NCI-H345 (cell line): ENCODE results near the gene NUDT3.
"Not testable (repeated sequence)": the region's sequence is repeated elsewhere in the genome, so short reads cannot be mapped to it uniquely, and the experiment has no call there.

Source experiments
- DNase-seq: peaks from one replicate; lab custom pipeline; 2025; lab: John Stamatoyannopoulos, UW

NUDT3 gene

GRCh38 chr6:34342247-34342646 is 50.2 kb downstream of the NUDT3 start:
- no peak for DNase-seq

GRCh38 chr6:34341481-34341971 is 50.9 kb downstream of the NUDT3 start:
- no peak for DNase-seq

GRCh38 chr6:34340906-34341480 is 51.5 kb downstream of the NUDT3 start:
- DNase-seq, result no peak

GRCh38 chr6:34340394-34340793 is 52.1 kb downstream of the NUDT3 start:
- no peak for DNase-seq

- no peak for DNase-seq
Observed at GRCh38 chr6:34339971-34340370, 52.5 kb downstream of the NUDT3 start.

- DNase-seq, result no peak
Observed at GRCh38 chr6:34339432-34339831, 53.0 kb downstream of the NUDT3 start.

GRCh38 chr6:34338811-34339210 is 53.7 kb downstream of the NUDT3 start:
- DNase-seq, result no peak

GRCh38 chr6:34338377-34338776 is 54.1 kb downstream of the NUDT3 start:
- DNase-seq, result no peak

GRCh38 chr6:34334796-34335416 is 57.6 kb downstream of the NUDT3 start:
- no peak for DNase-seq

GRCh38 chr6:34333858-34334257 is 58.6 kb downstream of the NUDT3 start:
- DNase-seq, result no peak

GRCh38 chr6:34332251-34333198 is 59.9 kb downstream of the NUDT3 start:
- no peak for DNase-seq

GRCh38 chr6:34331371-34332050 is 61.0 kb downstream of the NUDT3 start:
- peak; percentile 13 for DNase-seq

- not testable (repeated sequence) for DNase-seq
Observed at GRCh38 chr6:34329814-34330213, 62.7 kb downstream of the NUDT3 start.

- DNase-seq, result no peak
Observed at GRCh38 chr6:34328969-34329368, 63.5 kb downstream of the NUDT3 start.

GRCh38 chr6:34327313-34328205 is 64.9 kb downstream of the NUDT3 start:
- DNase-seq, result not testable (repeated sequence)

- no peak for DNase-seq
Observed at GRCh38 chr6:34325633-34326032, 66.8 kb downstream of the NUDT3 start.

- DNase-seq, result no peak
Observed at GRCh38 chr6:34324738-34325444, 67.6 kb downstream of the NUDT3 start.

GRCh38 chr6:34324221-34324620 is 68.2 kb downstream of the NUDT3 start:
- not testable (repeated sequence) for DNase-seq

- no peak for DNase-seq
Observed at GRCh38 chr6:34323300-34323699, 69.2 kb downstream of the NUDT3 start.

- no peak for DNase-seq
Observed at GRCh38 chr6:34322732-34323131, 69.7 kb downstream of the NUDT3 start.
